A549 (cell line): ENCODE data around the gene OTUD3.

Experiments used
- BCL3 ChIP-seq: fragments of >200 bp; sonication (Bioruptor Twin); formaldehyde crosslinking; IDR thresholded peaks from 3 replicates; pipeline ENCODE4 v1.6.1; 2016
- CEBPB ChIP-seq, 2 experiments: fragments of >200 bp in 1 of 2; sonication (Bioruptor Twin) in 1 of 2; formaldehyde crosslinking in 1 of 2; IDR thresholded peaks; 2 replicates each; pipeline ENCODE4 v1.6.1; 2012 to 2016
- EP300 ChIP-seq, 2 experiments: fragments of >200 bp; sonication (Bioruptor Twin); formaldehyde crosslinking; IDR thresholded peaks; 2 replicates in 1 of 2; 3 replicates in 1 of 2; pipeline ENCODE4 v1.6.1; 2016 to 2017
- HOXB5 ChIP-seq: fragments of 250-450 bp; sonication (Bioruptor Pico); IDR thresholded peaks from 2 replicates; pipeline ENCODE4 v1.5.0; 2020; ENCODE audit warnings: mild to moderate bottlenecking, moderate library complexity
- MAX ChIP-seq: IDR thresholded peaks from 2 replicates; pipeline ENCODE4 v1.6.1; 2012
- MAZ ChIP-seq: fragments of 150-350 bp; IDR thresholded peaks from 2 replicates; pipeline ENCODE4 v1.6.1; 2014; ENCODE audit warnings: antibody characterized with exemption, low read depth, low read length, borderline replicate concordance
- NPAS2 ChIP-seq: fragments of 250-450 bp; sonication (Bioruptor Pico); IDR thresholded peaks from 2 replicates; pipeline ENCODE4 v1.8.0; 2022; ENCODE audit warnings: mild to moderate bottlenecking, moderate library complexity, borderline replicate concordance
- POLR2A ChIP-seq: IDR thresholded peaks from 2 replicates; pipeline ENCODE4 v1.6.1; 2012; ENCODE audit warnings: mild to moderate bottlenecking, low read length
- RFX5 ChIP-seq: fragments of 450-650 bp; IDR thresholded peaks from 2 replicates; pipeline ENCODE4 v1.7.1; 2014; ENCODE audit warnings: antibody characterized with exemption, mild to moderate bottlenecking, moderate library complexity
- USF2 ChIP-seq: fragments of 450-650 bp; IDR thresholded peaks from 2 replicates; pipeline ENCODE4 v1.6.1; 2014; ENCODE audit warnings: antibody characterized with exemption
- ZC3H11A ChIP-seq: fragments of 450-650 bp; IDR thresholded peaks from 2 replicates; pipeline ENCODE4 v1.6.1; 2014; ENCODE audit warnings: antibody characterized with exemption, mild to moderate bottlenecking
- ZNF302 ChIP-seq: fragments of 250-450 bp; sonication (Bioruptor Pico); IDR thresholded peaks from 2 replicates; pipeline ENCODE4 v1.9.0; 2021; ENCODE audit warnings: inconsistent platforms, mild to moderate bottlenecking, moderate library complexity
- TF ChIP-seq, protein P1 (sequence below): fragments of >200 bp; sonication (Bioruptor Twin); formaldehyde crosslinking; IDR thresholded peaks from 3 replicates; pipeline ENCODE4 v1.5.1; 2016
- TF ChIP-seq, protein P2 (sequence below): fragments of 200-600 bp; sonication (generic); IDR thresholded peaks from 2 replicates; pipeline ENCODE4 v1.6.1; 2016; ENCODE audit warnings: antibody characterized with exemption, mild to moderate bottlenecking, moderate library complexity

DNA sequence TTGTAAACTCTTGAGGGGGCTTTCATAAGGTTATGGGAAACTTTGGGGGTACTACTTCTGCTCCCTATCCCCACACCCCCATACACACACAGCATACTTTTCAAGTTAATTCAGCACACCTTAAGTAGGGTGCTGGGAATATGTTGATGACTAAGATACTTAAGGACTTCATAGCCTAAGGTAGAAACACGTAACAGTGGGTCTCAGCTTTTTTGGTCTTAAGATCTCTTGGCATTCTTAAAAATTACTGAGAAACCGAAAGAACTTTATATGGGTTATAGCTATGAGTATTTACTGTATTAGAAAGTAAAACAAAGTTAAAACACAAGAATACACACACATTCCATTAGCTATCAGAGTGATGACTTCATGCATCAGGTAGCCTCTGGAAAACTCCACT is 2.1 kb downstream of the OTUD3 start:
- TF ChIP-seq, protein P1, sequence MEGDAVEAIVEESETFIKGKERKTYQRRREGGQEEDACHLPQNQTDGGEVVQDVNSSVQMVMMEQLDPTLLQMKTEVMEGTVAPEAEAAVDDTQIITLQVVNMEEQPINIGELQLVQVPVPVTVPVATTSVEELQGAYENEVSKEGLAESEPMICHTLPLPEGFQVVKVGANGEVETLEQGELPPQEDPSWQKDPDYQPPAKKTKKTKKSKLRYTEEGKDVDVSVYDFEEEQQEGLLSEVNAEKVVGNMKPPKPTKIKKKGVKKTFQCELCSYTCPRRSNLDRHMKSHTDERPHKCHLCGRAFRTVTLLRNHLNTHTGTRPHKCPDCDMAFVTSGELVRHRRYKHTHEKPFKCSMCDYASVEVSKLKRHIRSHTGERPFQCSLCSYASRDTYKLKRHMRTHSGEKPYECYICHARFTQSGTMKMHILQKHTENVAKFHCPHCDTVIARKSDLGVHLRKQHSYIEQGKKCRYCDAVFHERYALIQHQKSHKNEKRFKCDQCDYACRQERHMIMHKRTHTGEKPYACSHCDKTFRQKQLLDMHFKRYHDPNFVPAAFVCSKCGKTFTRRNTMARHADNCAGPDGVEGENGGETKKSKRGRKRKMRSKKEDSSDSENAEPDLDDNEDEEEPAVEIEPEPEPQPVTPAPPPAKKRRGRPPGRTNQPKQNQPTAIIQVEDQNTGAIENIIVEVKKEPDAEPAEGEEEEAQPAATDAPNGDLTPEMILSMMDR = no peak
- TF ChIP-seq BCL3 (no peak), USF2 (no peak), POLR2A (no peak), RFX5 (no peak), NPAS2 (no peak), MAX (no peak), HOXB5 (CRISPR knock-in tag) (no peak), ZC3H11A (no peak), CEBPB (IDR thresholded peaks at IDR 0.05) (no peak), ZNF302 (CRISPR knock-in tag) (no peak), EP300 (IDR thresholded peaks at IDR 0.05) (no peak), MAZ (no peak)
- TF ChIP-seq, protein P2, sequence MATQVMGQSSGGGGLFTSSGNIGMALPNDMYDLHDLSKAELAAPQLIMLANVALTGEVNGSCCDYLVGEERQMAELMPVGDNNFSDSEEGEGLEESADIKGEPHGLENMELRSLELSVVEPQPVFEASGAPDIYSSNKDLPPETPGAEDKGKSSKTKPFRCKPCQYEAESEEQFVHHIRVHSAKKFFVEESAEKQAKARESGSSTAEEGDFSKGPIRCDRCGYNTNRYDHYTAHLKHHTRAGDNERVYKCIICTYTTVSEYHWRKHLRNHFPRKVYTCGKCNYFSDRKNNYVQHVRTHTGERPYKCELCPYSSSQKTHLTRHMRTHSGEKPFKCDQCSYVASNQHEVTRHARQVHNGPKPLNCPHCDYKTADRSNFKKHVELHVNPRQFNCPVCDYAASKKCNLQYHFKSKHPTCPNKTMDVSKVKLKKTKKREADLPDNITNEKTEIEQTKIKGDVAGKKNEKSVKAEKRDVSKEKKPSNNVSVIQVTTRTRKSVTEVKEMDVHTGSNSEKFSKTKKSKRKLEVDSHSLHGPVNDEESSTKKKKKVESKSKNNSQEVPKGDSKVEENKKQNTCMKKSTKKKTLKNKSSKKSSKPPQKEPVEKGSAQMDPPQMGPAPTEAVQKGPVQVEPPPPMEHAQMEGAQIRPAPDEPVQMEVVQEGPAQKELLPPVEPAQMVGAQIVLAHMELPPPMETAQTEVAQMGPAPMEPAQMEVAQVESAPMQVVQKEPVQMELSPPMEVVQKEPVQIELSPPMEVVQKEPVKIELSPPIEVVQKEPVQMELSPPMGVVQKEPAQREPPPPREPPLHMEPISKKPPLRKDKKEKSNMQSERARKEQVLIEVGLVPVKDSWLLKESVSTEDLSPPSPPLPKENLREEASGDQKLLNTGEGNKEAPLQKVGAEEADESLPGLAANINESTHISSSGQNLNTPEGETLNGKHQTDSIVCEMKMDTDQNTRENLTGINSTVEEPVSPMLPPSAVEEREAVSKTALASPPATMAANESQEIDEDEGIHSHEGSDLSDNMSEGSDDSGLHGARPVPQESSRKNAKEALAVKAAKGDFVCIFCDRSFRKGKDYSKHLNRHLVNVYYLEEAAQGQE = no peak
